HG03558 (cell line): ENCODE data around the gene PLA2G4C.
"Not testable (repeated sequence)": the region's sequence is repeated elsewhere in the genome, so short reads cannot be mapped to it uniquely, and the experiment has no call there.

Experiments
- ATAC-seq: cut with Tn5 transposase; IDR thresholded peaks from one replicate; pipeline ENCODE4 v1.9.1; 2021; ENCODE audit warnings: moderate number of reproducible peaks; ENCODE audit not compliant: unreplicated experiment; ENCODE audit errors: extremely low read depth

Gene PLA2G4C

DNA sequence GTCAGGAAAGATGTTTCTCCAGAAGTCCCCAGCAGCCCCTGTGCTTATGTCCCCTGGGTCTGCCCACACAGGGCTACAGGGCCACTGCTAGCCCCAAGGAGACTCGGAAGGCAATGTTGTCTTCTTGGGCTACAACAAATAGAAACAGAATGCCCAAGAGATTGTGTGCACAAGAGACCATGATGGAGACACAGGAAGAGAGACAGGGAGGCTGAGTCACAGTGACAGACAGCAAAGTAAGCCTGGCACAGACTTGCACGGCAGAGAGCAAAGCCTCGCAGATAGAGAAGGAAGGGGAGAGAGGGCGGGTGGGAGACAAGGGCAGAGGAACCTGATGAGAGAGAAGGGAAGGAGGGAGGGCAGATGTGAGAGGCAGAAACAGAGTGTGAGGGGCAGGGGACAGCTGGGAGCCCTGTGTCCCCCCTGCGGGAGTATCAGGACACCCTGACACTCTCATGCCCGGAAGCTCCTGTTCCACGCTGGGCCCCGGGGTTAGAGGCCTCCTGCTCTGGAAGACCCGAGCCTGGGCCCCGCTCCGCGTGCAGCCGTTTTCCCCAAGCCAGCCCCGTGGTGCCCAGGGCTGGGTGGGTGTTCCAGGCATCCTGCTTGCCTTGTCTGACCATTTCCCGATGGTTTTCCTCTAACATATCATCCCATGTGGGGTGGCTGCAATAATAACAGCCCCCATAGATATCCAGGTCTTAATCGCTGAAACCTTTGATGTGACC is 2.7 kb upstream of the PLA2G4C start:
- no peak for ATAC-seq

DNA sequence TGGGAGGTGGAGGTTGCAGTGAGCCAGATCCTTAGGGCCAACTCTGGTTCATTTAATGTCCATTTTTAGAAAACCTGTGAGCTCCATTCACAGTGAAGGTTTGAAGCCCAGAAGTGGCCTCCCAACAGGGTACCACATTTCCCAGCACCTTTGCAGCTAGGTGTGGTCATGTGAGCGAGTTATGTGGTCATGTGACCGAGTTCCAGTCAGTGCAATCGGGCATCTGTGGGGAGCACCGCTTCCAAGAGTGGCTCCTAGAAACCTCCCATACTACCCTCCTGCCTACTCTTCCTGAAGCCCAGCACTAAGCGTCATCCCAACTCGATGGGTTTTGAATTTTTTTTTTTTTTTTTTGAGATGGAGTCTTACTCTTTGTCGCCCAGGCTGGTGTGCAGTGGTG is 663 bp upstream of the PLA2G4C start:
- no peak for ATAC-seq

DNA sequence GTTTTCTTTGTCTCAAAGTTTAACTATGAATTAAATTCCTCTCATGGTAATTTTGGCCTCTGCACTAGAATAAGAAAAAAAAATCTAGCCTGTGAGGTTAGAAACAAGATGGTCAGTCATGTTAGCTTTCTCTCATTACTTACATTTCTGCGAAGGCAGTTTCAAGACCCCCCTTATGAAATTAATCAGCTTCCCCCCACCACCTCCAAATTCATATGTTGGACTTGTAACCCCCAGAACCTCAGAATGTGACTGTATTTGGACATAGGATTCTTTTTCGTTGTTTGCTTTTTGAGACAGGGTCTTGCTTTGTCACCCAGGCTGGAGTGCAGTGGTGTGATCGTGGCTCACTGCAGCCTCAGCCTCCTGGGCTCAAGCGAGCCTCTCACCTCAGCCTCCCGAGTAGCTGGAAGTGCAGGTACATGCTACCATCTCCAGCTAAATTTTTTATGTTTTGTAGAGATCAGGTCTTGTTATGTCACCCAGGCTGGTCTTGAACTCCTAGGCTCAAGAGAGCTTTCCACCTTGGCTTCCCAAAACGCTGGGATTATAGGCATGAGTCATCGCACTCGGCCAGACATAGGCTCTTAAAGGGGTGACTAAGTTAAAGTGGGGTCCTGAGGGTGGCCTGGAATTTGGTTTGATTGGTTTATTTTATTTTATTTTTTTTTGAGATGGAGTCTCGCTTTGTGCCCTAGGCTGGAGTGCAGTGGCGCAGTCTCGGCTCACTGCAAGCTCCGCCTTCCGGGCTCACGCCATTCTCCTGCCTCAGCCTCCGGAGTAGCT is 1.4 kb downstream of the PLA2G4C start:
- no peak for ATAC-seq

DNA sequence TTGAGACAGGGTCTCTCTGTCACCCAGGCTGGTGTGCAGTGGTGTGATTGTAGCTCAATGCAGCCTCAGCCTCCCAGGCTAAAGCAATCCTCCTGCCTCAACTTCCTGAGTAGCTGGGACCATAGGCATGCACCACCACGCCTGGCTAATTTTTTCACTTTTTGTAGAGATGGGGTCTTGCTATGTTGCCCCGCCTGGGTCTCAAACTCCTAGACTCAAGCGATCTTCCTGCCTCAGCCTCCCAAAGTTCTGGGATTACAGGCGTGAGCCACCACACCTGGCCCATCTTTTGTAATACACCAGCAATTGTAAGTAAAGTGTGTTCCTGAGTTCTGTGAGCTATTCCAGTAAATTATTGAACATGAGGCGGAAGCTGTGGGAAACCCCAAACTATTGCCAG is 6.7 kb downstream of the PLA2G4C start:
- ATAC-seq, result no peak

DNA sequence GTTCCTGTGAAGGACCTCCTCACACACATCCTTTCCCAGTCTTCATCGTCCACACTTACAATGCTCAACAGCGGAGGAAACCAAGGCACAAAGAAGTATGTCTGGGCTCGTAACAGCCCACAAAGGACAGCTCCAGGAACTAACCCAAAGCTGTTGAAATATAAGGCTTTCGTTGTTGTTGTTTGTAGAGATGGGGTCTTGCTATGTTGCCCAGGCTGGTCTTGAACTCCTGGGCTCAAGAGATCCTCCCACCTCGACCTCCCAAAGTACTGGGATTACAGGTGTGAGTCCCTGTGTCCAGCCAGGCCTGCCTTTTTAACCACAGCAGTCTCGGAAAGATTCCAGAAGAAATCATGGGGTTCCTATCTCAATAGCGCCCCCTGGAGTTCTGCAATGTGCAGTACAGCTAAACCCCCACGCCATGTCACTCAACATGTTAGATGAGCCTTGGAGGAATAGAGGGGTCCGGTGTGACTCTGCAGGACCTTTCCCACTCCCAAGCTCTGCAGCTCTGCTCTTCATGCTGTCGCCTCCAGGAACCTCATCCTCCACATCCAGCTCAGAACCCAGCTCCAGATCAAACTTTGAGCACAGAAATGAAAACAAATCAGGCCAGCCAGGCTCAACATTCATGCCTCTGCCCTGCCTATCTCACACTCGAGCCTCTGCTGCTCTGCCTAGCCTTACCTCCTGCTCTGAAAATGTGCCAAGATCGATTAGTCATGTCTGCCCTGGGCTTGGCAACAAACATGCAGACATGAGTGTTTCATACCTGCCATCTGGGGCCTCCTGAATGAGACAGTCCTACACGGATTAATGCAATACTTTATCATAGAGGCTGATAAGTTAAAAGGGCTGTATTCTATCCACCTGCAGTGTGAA is 7.5 kb downstream of the PLA2G4C start:
- no peak for ATAC-seq

DNA sequence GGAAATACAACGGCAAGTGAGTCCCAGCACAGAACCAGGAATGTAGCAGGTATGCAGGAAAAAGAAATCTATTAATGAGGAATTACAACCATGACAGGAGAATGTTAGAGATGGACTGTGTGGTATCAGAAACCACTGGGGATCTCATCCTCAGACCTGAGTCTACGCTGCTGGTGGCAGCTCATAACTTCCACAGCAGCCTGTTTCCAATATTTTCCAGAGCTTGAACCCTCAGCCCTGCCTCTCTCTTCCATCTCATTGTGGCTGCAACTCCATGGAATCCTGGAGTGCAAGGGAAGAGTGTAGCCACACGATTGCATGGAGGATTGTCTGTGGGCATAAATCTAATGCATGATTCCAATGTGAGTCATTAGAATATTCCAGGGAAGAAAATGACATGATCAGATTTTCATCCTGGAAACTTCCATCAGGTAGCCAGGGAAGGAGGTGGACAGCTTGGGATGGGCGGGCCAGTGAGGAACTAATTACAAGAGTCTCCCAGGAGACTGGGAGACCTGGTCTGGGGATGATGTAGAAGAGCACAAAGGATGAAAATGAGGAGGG is 14.9 kb downstream of the PLA2G4C start:
- no peak for ATAC-seq

DNA sequence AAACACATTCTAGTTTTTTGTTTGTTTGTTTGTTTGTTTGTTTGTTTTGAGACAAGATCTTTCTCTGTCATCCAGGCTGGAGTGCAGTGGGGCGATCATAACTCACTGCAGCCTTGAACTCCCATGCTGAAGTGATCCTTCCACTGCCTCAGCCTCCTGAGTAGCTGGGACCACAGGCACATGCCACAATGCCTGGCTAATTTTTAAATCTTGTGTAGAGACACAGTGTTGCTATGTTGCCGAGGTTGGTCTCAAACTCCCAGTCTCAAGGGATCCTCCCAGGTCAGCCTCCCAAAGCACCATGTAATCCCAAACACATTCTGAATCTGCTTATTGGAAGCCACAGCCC is 15.8 kb downstream of the PLA2G4C start:
- ATAC-seq, result no peak

DNA sequence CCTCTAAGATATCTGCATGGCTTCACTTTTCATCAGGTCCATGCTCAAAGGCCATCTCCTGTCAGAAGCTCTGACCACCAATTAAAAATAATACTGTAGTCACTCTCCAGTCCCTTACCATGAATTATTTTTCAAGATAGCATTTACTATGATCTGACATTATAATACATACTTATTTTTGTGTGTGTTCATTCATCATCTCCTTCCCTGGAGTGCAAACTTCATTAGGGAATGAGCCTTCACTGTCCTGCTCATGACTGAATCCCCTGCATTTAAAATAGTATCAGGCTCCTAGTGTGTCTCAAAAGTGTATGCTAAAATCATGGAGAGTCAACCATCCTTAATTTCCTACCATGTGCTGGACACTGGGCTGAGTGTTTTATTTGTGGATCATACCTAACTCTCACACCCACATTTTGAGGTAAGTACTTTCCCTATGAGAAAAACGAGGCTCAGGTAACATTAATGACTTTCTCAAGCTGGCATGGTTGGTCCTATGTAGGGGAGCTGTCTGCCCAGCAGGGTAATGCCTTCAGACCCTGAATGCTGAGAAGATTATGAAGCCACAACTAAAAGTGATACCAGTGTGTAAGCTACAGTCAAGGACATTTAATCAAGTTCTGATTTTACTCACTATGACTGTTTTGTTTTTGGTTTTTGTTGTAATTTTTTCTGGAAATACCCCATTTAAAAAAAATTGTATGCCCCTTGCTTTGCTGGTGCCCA is 16.3 kb downstream of the PLA2G4C start:
- ATAC-seq, result no peak

DNA sequence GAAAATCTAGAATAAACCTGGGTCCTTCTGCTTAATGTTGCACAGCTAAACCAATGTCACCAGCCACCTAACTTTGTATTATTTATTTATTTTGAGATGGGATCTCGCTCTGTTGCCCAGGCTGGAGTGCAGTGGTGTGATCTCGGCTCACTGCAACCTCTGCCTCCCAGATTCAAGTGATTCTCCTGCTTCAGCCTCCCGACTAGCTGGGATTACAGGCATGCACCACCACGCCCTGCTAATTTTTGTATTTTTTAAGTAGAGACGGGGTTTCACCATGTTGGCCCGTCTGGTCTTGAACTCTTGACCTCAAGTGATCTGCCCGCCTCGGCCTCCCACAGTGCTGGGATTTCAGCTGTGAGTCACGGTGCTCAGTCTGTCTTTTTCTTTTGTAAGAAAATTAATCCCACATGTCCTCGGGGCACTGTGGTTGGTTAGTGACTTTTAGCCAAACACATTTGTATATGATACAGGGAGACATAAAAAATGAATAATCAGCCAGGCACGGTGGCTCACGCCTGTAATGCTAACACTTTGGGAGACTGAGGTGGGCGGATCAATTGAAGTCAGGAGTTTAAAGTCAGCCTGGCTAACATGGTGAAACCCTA is 19.4 kb downstream of the PLA2G4C start:
- ATAC-seq, result not testable (repeated sequence)

DNA sequence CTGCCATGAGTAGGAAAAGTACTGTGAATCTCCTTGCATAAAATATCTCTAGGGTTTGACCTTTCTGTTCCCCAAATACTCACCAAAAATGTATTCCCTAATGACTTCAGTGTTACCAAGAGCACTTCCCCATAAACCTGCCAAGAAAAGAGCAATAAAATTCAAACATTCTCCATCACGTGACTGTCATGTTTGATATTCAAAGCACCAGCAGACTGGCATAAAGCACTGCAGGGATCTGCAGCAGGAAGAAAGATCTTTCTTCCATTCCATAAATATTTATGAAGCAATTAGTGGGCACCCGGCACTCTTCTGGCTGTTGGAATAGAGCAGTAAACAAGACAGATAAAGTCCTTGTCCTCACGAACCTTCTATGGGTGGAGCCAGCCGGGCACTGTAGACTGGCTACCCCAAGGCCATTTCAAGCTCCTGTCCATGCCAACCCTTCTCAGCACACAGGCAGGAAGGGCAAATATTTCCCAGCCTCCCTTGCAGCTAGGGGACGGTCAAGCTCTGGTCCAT is 20.3 kb downstream of the PLA2G4C start:
- ATAC-seq, result no peak

DNA sequence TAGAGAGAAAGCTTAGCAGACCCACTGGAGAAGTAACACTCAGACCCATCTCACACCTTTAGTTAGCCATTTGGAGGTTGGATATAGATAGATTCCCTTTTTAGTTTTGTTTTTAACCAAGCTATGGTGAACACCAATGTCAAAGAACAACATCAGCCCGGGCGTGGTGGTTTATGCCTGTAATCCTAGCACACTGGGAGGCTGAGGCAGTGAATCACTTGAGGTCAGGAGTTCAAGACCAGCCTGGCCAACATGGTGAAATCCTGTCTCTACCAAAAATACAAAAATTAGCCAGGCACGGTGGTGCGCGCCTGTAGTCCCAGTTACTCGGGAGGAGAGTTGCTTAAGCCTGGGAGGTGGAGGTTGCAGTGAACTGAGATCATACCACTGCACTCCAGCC is 21.6 kb downstream of the PLA2G4C start:
- ATAC-seq, result not testable (repeated sequence)

DNA sequence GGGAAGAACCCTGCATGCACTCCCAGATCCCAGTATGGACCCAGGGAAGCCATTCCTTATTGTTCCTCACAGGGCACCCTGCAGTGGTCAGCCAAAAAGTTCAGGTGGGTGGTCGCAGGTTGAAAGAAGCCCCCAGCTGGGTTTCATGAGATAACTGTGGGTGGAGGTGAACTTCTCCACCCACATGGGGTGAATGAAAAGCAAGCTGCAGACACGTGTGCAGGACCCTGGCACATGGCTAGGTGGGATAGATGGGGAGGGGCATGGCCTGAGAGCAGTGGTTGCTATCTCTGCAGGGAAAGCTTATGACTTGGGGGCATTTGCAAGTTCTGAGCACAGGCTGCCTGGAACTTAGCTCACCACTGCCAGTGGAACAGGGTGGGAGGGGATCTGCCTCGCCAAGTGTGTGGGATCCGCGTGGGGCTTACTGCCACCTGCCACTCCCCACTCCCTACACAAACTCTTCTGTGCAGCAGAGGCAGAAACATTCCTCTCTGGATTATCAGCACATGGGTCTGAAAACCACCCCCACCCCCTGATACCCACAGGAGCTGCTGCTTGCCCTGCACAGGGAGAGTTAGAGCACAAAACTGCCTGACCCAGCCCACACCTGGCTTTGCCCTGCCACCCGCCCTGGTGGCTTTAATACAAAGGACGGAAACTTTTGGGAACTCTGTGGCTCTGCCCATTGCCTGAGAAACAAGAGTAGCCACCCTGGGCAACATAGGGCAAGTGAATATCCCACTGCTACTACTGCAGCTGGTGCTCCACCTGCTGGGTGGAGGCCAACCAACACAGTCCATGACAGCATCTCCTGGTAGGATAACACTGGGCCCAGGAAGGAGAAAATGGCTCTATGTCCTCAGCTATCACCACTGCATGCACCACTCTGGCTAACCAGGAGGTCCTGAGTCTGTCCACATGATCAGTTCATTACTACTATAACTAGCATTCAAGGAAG is 24.4 kb downstream of the PLA2G4C start:
- ATAC-seq, result no peak

DNA sequence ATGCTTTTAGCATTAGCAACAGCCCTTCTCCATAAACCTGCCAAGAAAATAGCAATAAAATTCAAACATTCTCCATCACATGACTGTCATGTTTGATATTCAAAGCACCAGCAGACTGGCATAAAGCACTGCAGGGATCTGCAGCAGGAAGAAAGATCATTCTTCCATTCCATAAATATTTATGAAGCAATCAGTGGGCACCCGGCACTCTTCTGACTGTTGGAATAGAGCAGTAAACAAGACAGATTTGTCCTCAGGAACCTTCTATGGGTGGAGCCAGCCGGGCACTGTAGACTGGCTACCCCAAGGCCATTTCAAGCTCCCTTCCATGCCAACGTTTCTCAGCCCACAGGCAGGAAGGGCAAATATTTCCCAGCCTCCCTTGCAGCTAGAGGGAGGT is 25.5 kb downstream of the PLA2G4C start:
- no peak for ATAC-seq

DNA sequence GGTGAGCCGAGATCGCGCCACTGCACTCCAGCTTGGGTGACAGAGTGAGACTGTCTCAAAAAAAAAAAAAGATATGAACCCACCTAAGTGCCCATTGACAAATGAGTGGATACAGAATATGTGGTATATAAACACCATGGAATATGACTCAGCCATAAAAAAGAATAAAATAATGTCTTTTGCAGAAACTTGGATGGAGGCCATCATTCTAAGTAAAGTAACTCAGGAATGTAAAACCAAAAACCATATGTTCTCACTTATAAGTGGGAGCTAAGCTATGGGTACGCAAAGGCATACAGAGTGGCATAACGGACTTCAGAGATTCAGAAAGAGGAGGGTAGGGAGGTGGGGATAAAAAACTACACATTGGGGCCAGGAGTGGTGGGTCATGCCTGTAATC is 29.5 kb downstream of the PLA2G4C start:
- no peak for ATAC-seq

DNA sequence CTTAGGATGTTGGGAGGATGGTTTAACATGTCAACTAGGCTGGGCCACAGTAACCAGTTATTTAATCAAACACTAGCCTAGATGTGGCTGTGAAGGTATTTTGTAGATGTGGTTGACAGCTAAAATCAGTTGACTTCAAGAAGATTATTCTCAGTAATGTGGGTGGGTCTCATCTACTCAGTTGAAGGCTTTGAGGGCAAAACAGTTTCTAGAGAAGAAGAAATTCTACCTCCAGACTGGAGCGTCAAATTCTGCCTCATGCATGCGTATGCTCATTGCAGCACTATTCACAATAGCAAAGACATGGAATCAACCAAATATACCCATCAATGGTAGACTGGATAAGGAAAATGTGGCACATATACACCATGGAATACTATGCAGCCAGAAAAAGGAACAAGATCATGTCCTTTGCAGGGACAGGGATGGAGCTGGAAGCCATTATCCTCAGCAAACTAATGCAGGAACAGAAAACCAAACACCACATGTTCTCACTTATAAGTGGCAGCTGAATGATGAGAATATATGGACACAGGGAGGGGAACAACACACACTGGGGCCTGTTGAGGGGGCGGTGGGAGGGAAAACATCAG is 40.3 kb downstream of the PLA2G4C start:
- not testable (repeated sequence) for ATAC-seq

DNA sequence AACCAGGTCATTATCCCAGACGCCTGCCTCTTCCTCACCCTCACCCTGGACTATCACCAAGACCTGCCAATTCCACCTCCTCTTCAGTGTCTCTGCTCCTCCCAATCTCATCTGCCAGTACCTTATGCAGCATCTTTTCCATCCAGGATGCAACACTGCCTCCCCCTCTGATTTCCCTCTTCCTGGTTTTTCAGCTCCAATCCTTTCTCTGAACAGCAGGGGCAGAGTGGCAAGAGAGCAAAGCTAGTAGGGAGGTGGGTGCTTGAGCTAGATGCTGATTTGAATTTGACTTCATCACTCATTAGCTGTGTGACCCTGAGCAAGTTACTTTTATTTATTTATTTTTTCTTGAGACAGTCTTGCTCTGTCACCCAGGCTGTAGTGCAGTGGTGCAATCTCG is 41.2 kb downstream of the PLA2G4C start:
- ATAC-seq, result no peak

DNA sequence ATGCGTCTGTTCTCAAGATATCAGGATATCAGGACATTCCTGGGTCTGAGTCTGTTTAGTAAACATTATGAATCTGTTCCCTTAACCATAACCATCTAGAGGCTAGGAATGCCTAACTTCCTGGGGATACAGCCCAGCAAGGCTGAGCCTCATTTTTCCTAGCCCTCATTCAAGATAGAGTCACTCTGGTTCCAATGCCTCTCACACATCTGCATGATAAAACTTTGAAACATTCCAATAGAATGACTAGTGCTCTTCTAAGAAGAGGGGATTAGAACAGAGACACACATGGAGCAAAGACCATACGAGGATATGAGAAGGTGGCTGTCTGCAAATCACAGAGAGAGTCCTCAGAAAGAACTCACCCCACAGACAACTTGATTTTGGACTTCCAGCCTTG is 46.1 kb downstream of the PLA2G4C start:
- no peak for ATAC-seq
